Activated CD4-positive, alpha-beta memory T cell treated with anti-CD3 and anti-CD28 coated beads, Interleukin-2, amount 10 ng/mL, durations not matched to agents 7 days and 5 days (primary cell): Measurements from ENCODE around the gene KDM2B. TPM values are rescaled to one million over a fixed set of nuclear protein-coding genes. Genes with fewer than 3 reads are reported as not detected.

Experiments
- CTCF ChIA-PET: fragments of 350-600 bp; sonication (Branson Sonifier 250); formaldehyde crosslinking; loops from one replicate; lab custom pipeline; 2021; ENCODE audit warnings: antibody characterized with exemption, inconsistent platforms; lab: Charles Lee
- POLR2A ChIA-PET: fragments of 350-600 bp; sonication (Branson Sonifier 250); formaldehyde crosslinking; loops from one replicate; lab custom pipeline; 2021; ENCODE audit warnings: antibody characterized with exemption; lab: Charles Lee
- DNase-seq: peaks from one replicate; pipeline ENCODE4 v3.0.0-alpha.2; 2020
- H3K27ac Mint-ChIP-seq: one replicate; pipeline ENCODE4 v1.8.0; 2021; ENCODE audit warnings: mild to moderate bottlenecking, mixed read lengths
- H3K27me3 Mint-ChIP-seq: one replicate; pipeline ENCODE4 v1.8.0; 2021; ENCODE audit warnings: mixed read lengths
- H3K36me3 Mint-ChIP-seq: one replicate; pipeline ENCODE4 v1.8.0; 2021; ENCODE audit warnings: low read depth, mixed read lengths
- H3K4me1 Mint-ChIP-seq: one replicate; pipeline ENCODE4 v1.8.0; 2021; ENCODE audit warnings: mixed read lengths
- H3K4me3 Mint-ChIP-seq: one replicate; pipeline ENCODE4 v1.8.0; 2021; ENCODE audit warnings: mild to moderate bottlenecking, mixed read lengths
- H3K9me3 Mint-ChIP-seq: one replicate; pipeline ENCODE4 v1.8.0; 2021; ENCODE audit warnings: mixed read lengths
- total RNA-seq, 2 experiments: library from RNA; stranded (reverse); gene quantifications; one replicate each; pipeline ENCODE4 v1.2.3, GENCODE V29; 2021

Gene KDM2B
- total RNA-seq: 10 to 100 TPM; 59.8 to 62.6 TPM

- peaks cover 8% of the 10 kb centered on the region for H3K36me3 Mint-ChIP-seq
- no peaks in the 10 kb centered on the region for H3K9me3 Mint-ChIP-seq
- H3K4me1 Mint-ChIP-seq: peaks cover 40% of the 10 kb centered on the region
- POLR2A ChIA-PET: interaction anchor here (0.9 to 6.5 kb wide), 12 partner anchors 9 to 210 kb away, joined by 3 to 104 read pairs (median 4); partner anchors contain the start of genes ORAI1 and RNF34
- DNase-seq: peak; percentile 39
- H3K27ac Mint-ChIP-seq: peak within 1 kb of the TSS; percentile 99
- CTCF ChIA-PET: interaction anchor here (0.7 to 2.7 kb wide), 11 partner anchors 8 to 213 kb away, joined by 3 to 13 read pairs (median 4); partner anchors contain the start of genes MORN3 and RHOF
- peak within 1 kb of the TSS; percentile 97 for H3K4me3 Mint-ChIP-seq
- H3K27me3 Mint-ChIP-seq: no peaks in the 10 kb centered on the region
These were observed at the start of gene KDM2B for GRCh38 chr12:121580959-121581685. Gene KDM2B (minus strand): TSS chr12:121581023. CDS start chr12:121580911, 112 bp downstream.

GRCh38 chr12:121628536-121628935, 47.7 kb upstream of the KDM2B start:
- Mint-ChIP-seq H3K4me1 (peaks cover 66% of the 10 kb centered on the region), H3K9me3 (no peaks in the 10 kb centered on the region), H3K36me3 (peaks cover 49% of the 10 kb centered on the region), H3K27me3 (no peaks in the 10 kb centered on the region), H3K4me3 (peak overlapping the region; percentile 90), H3K27ac (peak overlapping the region; percentile 87)
- ChIA-PET POLR2A (interaction anchor here (2.7 to 7.3 kb wide), 9 partner anchors 9 to 92 kb away, joined by 10 to 89 read pairs (median 41); partner anchors contain the start of genes KDM2B and MORN3), CTCF (interaction anchor here (0.7 to 6.7 kb wide), 12 partner anchors 9 to 129 kb away, joined by 3 to 90 read pairs (median 15); partner anchors contain the start of gene MORN3)
- DNase-seq: peak; percentile 31

GRCh38 chr12:121628037-121628436, 47.2 kb upstream of the KDM2B start:
- CTCF ChIA-PET: interaction anchor here (0.9 to 6.7 kb wide), 15 partner anchors 9 to 166 kb away, joined by 3 to 90 read pairs (median 12); partner anchors contain the start of genes MORN3 and RHOF
- Mint-ChIP-seq H3K36me3 (peaks cover 49% of the 10 kb centered on the region), H3K27me3 (no peaks in the 10 kb centered on the region), H3K27ac (peak overlapping the region; percentile 87), H3K4me1 (peaks cover 64% of the 10 kb centered on the region), H3K4me3 (peak overlapping the region; percentile 90), H3K9me3 (no peaks in the 10 kb centered on the region)
- POLR2A ChIA-PET: interaction anchor here (1.2 to 7.3 kb wide), 19 partner anchors 9 to 228 kb away, joined by 3 to 89 read pairs (median 12); partner anchors contain the start of genes KDM2B, MORN3, RHOF and RNF34
- no peak for DNase-seq

GRCh38 chr12:121626853-121627640, 46.2 kb upstream of the KDM2B start:
- Mint-ChIP-seq H3K36me3 (peaks cover 44% of the 10 kb centered on the region), H3K4me3 (peak overlapping the region; percentile 90), H3K9me3 (no peaks in the 10 kb centered on the region), H3K4me1 (peaks cover 54% of the 10 kb centered on the region), H3K27me3 (no peaks in the 10 kb centered on the region), H3K27ac (peak overlapping the region; percentile 87)
- DNase-seq: peak; percentile 81
- ChIA-PET POLR2A (interaction anchor here (0.8 to 7.3 kb wide), 32 partner anchors 10 to 275 kb away, joined by 3 to 89 read pairs (median 6); partner anchors contain the start of genes ANAPC5, KDM2B, MORN3 and RHOF), CTCF (interaction anchor here (0.5 to 6.7 kb wide), 19 partner anchors 10 to 167 kb away, joined by 3 to 90 read pairs (median 11); partner anchors contain the start of genes MORN3 and RHOF)

GRCh38 chr12:121626087-121626852, 45.4 kb upstream of the KDM2B start, which contains the start of gene ORAI1:
Gene ORAI1 (plus strand): TSS chr12:121626530.
- Mint-ChIP-seq H3K9me3 (no peaks in the 10 kb centered on the region), H3K27me3 (no peaks in the 10 kb centered on the region), H3K36me3 (peaks cover 39% of the 10 kb centered on the region), H3K27ac (peak within 1 kb of the TSS; percentile 87), H3K4me1 (peaks cover 46% of the 10 kb centered on the region), H3K4me3 (peak within 1 kb of the TSS; percentile 90)
- POLR2A ChIA-PET: interaction anchor here (0.7 to 7.3 kb wide), 33 partner anchors 11 to 395 kb away, joined by 3 to 89 read pairs (median 6); partner anchors contain the start of genes ANAPC5, BCL7A, KDM2B and MORN3
- CTCF ChIA-PET: interaction anchor here (1.2 to 6.7 kb wide), 14 partner anchors 11 to 148 kb away, joined by 3 to 90 read pairs (median 15); partner anchors contain the start of gene MORN3
- DNase-seq: peak; percentile 97

GRCh38 chr12:121620333-121620891, 39.6 kb upstream of the KDM2B start:
- Mint-ChIP-seq H3K27ac (no peak overlapping the region), H3K9me3 (no peaks in the 10 kb centered on the region), H3K4me3 (no peak overlapping the region), H3K27me3 (no peaks in the 10 kb centered on the region), H3K4me1 (peaks cover 14% of the 10 kb centered on the region), H3K36me3 (no peaks in the 10 kb centered on the region)
- POLR2A ChIA-PET: interaction anchor here (1.2 kb wide), 1 partner anchor 51 kb away, joined by 4 read pairs; no protein-coding TSS in a partner anchor
- no peak for DNase-seq
- CTCF ChIA-PET: interaction anchor here (1.1 to 1.7 kb wide), 3 partner anchors 68 to 122 kb away, joined by 3 to 5 read pairs (median 3); no protein-coding TSS in a partner anchor

- CTCF ChIA-PET: interaction anchor here (0.7 to 1.7 kb wide), 2 partner anchors 65 to 120 kb away, joined by 3 to 5 read pairs; no protein-coding TSS in a partner anchor
- H3K27ac Mint-ChIP-seq: no peak overlapping the region
- H3K9me3 Mint-ChIP-seq: no peaks in the 10 kb centered on the region
- H3K4me1 Mint-ChIP-seq: peaks cover 15% of the 10 kb centered on the region
- H3K27me3 Mint-ChIP-seq: no peaks in the 10 kb centered on the region
- POLR2A ChIA-PET: no interaction called here
- DNase-seq: no peak
- no peaks in the 10 kb centered on the region for H3K36me3 Mint-ChIP-seq
- H3K4me3 Mint-ChIP-seq: no peak overlapping the region
These were observed 37.9 kb upstream of the KDM2B start for GRCh38 chr12:121618659-121619233.

GRCh38 chr12:121614872-121615467, 34.1 kb upstream of the KDM2B start:
- ChIA-PET CTCF (interaction anchor here (2.2 kb wide), 1 partner anchor 9 kb away, joined by 9 read pairs; no protein-coding TSS in a partner anchor), POLR2A (interaction anchor here (0.6 kb wide), 1 partner anchor 74 kb away, joined by 3 read pairs; no protein-coding TSS in a partner anchor)
- H3K4me1 Mint-ChIP-seq: peaks cover 14% of the 10 kb centered on the region
- no peak overlapping the region for H3K27ac Mint-ChIP-seq
- H3K9me3 Mint-ChIP-seq: no peaks in the 10 kb centered on the region
- DNase-seq: no peak
- no peaks in the 10 kb centered on the region for H3K36me3 Mint-ChIP-seq
- no peak overlapping the region for H3K4me3 Mint-ChIP-seq
- no peaks in the 10 kb centered on the region for H3K27me3 Mint-ChIP-seq

- ChIA-PET CTCF (interaction anchor here (2.2 kb wide), 1 partner anchor 10 kb away, joined by 9 read pairs; no protein-coding TSS in a partner anchor), POLR2A (interaction anchor here (0.8 kb wide), 2 partner anchors 12 to 44 kb away, joined by 3 read pairs; no protein-coding TSS in a partner anchor)
- Mint-ChIP-seq H3K4me1 (peaks cover 14% of the 10 kb centered on the region), H3K4me3 (no peak overlapping the region), H3K9me3 (no peaks in the 10 kb centered on the region), H3K27ac (no peak overlapping the region), H3K27me3 (no peaks in the 10 kb centered on the region), H3K36me3 (no peaks in the 10 kb centered on the region)
- no peak for DNase-seq
These were observed 32.6 kb upstream of the KDM2B start for GRCh38 chr12:121613462-121613861.

GRCh38 chr12:121611306-121611705, 30.5 kb upstream of the KDM2B start:
- Mint-ChIP-seq H3K4me3 (no peak overlapping the region), H3K4me1 (peaks cover 12% of the 10 kb centered on the region), H3K36me3 (no peaks in the 10 kb centered on the region), H3K27ac (no peak overlapping the region), H3K9me3 (no peaks in the 10 kb centered on the region), H3K27me3 (no peaks in the 10 kb centered on the region)
- ChIA-PET POLR2A (no interaction called here), CTCF (no interaction called here)
- peak; percentile 32 for DNase-seq
